Measurements from ENCODE around the gene BLNK.

BLNK gene

DNA sequence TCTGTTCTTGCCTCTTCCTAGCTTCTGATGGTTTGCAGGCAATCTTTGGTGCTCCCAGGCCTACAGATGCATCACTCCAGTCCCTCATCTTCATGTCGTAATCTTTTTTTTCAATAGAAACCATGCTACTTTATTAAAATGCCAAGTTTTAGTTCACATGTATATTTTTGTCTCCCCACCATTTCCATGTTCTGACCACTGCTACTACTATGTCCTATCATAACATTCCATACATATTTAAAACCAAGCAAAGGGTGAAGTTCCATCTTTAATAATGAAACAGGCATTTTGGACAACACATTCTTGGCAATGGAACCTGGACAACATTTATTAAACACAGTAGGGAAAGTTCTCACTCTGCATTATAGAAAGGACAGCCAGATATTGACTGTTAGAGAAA lies 82.5 kb downstream of the BLNK start:
- no peak for TF ChIP-seq CTCF (IDR thresholded peaks at IDR 0.05)
- no peak overlapping the region for H3K4me3 ChIP-seq (ENCODE audit: low read depth, low read length)

DNA sequence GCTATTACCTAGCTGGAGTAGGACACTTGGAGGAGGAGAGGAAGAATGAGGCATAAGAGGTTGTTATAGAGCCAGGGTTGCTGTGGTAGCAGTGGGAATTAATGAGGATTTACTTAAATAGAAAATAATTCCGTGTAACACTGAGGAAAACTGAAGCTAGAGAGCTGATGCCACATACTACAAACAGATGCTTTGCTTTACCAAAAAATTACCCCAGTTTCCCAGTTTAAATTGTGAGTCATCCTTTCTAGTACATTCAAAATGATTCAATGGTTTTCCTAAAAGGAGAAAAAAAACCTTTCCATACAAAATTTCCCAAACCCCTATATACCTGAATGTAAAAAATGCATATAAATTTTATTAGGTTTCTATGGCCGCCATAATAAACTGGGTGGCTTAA lies 82.9 kb downstream of the BLNK start:
- H3K79me2 ChIP-seq: no peaks in the 10 kb centered on the region
- H3K4me1 ChIP-seq: no peaks in the 10 kb centered on the region
- H3K4me2 ChIP-seq (ENCODE audit: low read length): no peak overlapping the region
- no peak overlapping the region for H3K4me3 ChIP-seq (ENCODE audit: low read depth, low read length)
- no peak overlapping the region for H3K27ac ChIP-seq
- no peak overlapping the region for H3K9ac ChIP-seq
- TF ChIP-seq CTCF (IDR thresholded peaks at IDR 0.05): no peak
- H3K27me3 ChIP-seq (ENCODE audit: control insufficient read depth, insufficient read depth, low read length): no peaks in the 10 kb centered on the region
- no peaks in the 10 kb centered on the region for H3K36me3 ChIP-seq (ENCODE audit: control insufficient read depth, insufficient read depth, low read length)
- H2AFZ ChIP-seq: no peak overlapping the region
- H3K9me3 ChIP-seq (ENCODE audit: control insufficient read depth, low read length): no peaks in the 10 kb centered on the region

More for the DNA sequence above, 82.5 kb downstream of the BLNK start:
- H3K4me1 ChIP-seq: no peaks in the 10 kb centered on the region
- H3K4me2 ChIP-seq (ENCODE audit: low read length): no peak overlapping the region
- no peaks in the 10 kb centered on the region for H3K36me3 ChIP-seq (ENCODE audit: control insufficient read depth, insufficient read depth, low read length)
- no peaks in the 10 kb centered on the region for H3K27me3 ChIP-seq (ENCODE audit: control insufficient read depth, insufficient read depth, low read length)
- H3K9me3 ChIP-seq (ENCODE audit: control insufficient read depth, low read length): no peaks in the 10 kb centered on the region
- no peak overlapping the region for H3K27ac ChIP-seq
- H3K79me2 ChIP-seq: no peaks in the 10 kb centered on the region
- no peak overlapping the region for H3K9ac ChIP-seq
- H2AFZ ChIP-seq: no peak overlapping the region

DNA sequence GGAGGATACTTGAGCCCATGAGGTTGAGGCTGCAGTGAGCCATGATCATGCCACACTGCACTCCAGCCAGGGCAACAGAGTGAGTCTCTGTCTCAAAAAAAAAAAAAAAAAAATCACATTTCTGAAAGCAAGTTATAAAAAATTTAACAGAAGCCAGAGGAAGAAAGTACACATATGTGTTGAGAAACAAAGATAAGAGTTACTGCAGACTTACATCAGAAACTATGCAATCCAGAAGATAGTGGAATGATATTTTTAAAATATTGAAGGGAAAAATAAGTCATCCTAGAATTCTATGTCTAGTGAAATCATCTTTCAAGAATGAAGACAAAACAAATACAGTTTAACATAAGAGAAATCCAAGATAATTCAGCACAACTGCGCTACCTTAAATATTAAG lies 94.4 kb downstream of the BLNK start:
- Histone ChIP-seq H2AFZ (no peak overlapping the region), H3K36me3 (ENCODE audit: control insufficient read depth, insufficient read depth, low read length) (no peaks in the 10 kb centered on the region), H3K27ac (no peak overlapping the region), H3K79me2 (no peaks in the 10 kb centered on the region), H3K27me3 (ENCODE audit: control insufficient read depth, insufficient read depth, low read length) (no peaks in the 10 kb centered on the region), H3K4me1 (no peaks in the 10 kb centered on the region), H3K9ac (no peak overlapping the region), H3K9me3 (ENCODE audit: control insufficient read depth, low read length) (peaks cover 2% of the 10 kb centered on the region), H3K4me3 (ENCODE audit: low read depth, low read length) (no peak overlapping the region), H3K4me2 (ENCODE audit: low read length) (no peak overlapping the region)
- no peak for TF ChIP-seq CTCF (IDR thresholded peaks at IDR 0.05)

- Histone ChIP-seq H3K4me3 (ENCODE audit: low read depth, low read length) (no peak overlapping the region), H3K27me3 (ENCODE audit: control insufficient read depth, insufficient read depth, low read length) (no peaks in the 10 kb centered on the region), H3K79me2 (no peaks in the 10 kb centered on the region), H3K27ac (no peak overlapping the region), H3K9me3 (ENCODE audit: control insufficient read depth, low read length) (peaks cover 2% of the 10 kb centered on the region), H3K9ac (no peak overlapping the region), H2AFZ (no peak overlapping the region), H3K4me1 (no peaks in the 10 kb centered on the region), H3K4me2 (ENCODE audit: low read length) (no peak overlapping the region), H3K36me3 (ENCODE audit: control insufficient read depth, insufficient read depth, low read length) (no peaks in the 10 kb centered on the region)
- TF ChIP-seq CTCF (IDR thresholded peaks at IDR 0.05): no peak
Measured at GRCh38 chr10:96172666-96173065, 98.7 kb downstream of the BLNK start.

DNA sequence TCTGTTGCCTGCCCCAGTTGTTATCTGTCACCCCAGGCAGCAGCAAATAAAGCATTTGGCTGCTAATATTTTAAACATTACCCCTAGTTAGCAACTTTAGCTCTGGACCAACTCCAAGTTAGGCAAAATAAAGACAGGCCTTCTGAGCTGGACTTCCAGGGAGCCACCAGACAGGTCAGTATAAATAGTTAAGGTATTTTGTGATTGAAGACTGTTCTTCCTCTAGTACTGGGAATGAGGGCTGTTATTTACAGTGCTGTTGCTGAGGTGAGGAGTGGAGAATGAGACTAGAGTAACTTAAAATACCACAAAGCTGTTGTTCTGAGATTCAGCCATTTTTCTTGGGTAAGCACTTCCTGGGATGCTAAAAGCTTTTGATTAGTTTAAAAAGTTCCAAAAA lies 101.1 kb downstream of the BLNK start:
- no peak overlapping the region for H3K27ac ChIP-seq
- no peaks in the 10 kb centered on the region for H3K4me1 ChIP-seq
- no peaks in the 10 kb centered on the region for H3K27me3 ChIP-seq (ENCODE audit: control insufficient read depth, insufficient read depth, low read length)
- no peak overlapping the region for H3K9ac ChIP-seq
- H2AFZ ChIP-seq: no peak overlapping the region
- no peaks in the 10 kb centered on the region for H3K36me3 ChIP-seq (ENCODE audit: control insufficient read depth, insufficient read depth, low read length)
- no peak for TF ChIP-seq CTCF (IDR thresholded peaks at IDR 0.05)
- no peak overlapping the region for H3K4me2 ChIP-seq (ENCODE audit: low read length)
- H3K79me2 ChIP-seq: no peaks in the 10 kb centered on the region
- H3K9me3 ChIP-seq (ENCODE audit: control insufficient read depth, low read length): peaks cover 2% of the 10 kb centered on the region
- H3K4me3 ChIP-seq (ENCODE audit: low read depth, low read length): no peak overlapping the region

Data from parathyroid adenoma (tissue), 2 donors.